GM11168 (cell line): Measurements from ENCODE around the gene FOXN3.

Source experiments
- in situ Hi-C: fragments of 300-500 bp; cut with MboI; formaldehyde crosslinking; loops from one replicate; pipeline ENCODE4 v1.12.0; 2022; ENCODE audit warnings: low sequenced_read_pairs; ENCODE audit not compliant: unreplicated experiment

Gene FOXN3, protein sequence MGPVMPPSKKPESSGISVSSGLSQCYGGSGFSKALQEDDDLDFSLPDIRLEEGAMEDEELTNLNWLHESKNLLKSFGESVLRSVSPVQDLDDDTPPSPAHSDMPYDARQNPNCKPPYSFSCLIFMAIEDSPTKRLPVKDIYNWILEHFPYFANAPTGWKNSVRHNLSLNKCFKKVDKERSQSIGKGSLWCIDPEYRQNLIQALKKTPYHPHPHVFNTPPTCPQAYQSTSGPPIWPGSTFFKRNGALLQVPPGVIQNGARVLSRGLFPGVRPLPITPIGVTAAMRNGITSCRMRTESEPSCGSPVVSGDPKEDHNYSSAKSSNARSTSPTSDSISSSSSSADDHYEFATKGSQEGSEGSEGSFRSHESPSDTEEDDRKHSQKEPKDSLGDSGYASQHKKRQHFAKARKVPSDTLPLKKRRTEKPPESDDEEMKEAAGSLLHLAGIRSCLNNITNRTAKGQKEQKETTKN

GRCh38 chr14:89417091-89417464, at the start of gene FOXN3:
Gene FOXN3 (minus strand): TSS chr14:89417233. CDS start chr14:89412476, 4,757 bp downstream.
- in situ Hi-C loops, result loop anchor here (10.0 to 25.0 kb wide), 4 partner anchors 92 to 495 kb away; no protein-coding TSS in a partner anchor

GRCh38 chr14:89466484-89466883, 49.5 kb upstream of the FOXN3 start:
- in situ Hi-C loops, result no loop called here

GRCh38 chr14:89465876-89466275, 48.8 kb upstream of the FOXN3 start:
- in situ Hi-C loops, result no loop called here

GRCh38 chr14:89461256-89461655, 44.2 kb upstream of the FOXN3 start:
- in situ Hi-C loops, result no loop called here

- in situ Hi-C loops, result no loop called here
Measured at GRCh38 chr14:89458713-89459420, 41.8 kb upstream of the FOXN3 start.

GRCh38 chr14:89457007-89457406, 40.0 kb upstream of the FOXN3 start:
- in situ Hi-C loops, result no loop called here

- in situ Hi-C loops, result no loop called here
Measured at GRCh38 chr14:89455412-89455811, 38.4 kb upstream of the FOXN3 start.

- in situ Hi-C loops, result no loop called here
Measured at GRCh38 chr14:89454996-89455395, 38.0 kb upstream of the FOXN3 start.

- in situ Hi-C loops, result no loop called here
Measured at GRCh38 chr14:89452281-89452680, 35.2 kb upstream of the FOXN3 start.

- in situ Hi-C loops, result no loop called here
Measured at GRCh38 chr14:89451229-89451628, 34.2 kb upstream of the FOXN3 start.

GRCh38 chr14:89447182-89447944, 30.3 kb upstream of the FOXN3 start:
- in situ Hi-C loops, result no loop called here

DNA sequence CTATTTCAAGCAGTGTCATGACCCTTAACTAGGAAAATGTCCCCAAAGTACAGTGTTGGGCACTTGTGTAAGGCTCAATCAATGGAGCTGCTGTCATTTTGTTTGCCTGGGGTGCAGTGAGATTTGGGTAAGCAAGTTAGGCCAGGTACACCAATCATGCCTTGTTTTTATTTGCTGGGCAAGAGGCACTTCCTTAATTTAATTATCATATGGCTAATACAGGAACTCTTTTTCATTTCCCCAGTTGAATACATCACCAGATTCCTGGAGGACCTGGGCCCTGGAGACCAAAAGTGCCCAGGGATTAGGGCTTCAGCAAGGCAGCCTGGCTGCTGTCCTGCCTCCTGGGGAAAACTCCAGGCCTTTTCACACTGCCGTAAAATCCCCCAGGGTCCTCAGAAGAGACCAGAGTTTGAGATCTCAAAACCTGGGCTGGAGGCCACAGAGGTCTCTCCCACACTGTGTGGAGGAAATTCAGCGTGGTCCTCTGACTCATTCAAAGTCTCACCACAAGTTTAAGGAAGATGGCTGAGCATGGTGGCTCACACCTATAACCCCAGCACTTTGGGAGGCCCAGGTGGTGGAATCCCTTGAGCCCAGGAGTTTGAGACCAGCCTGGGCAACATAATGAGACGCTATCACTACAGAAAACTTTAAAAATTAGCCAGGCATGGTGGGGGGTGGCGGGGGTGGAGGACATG, 28.4 kb upstream of the FOXN3 start:
- in situ Hi-C loops, result no loop called here

DNA sequence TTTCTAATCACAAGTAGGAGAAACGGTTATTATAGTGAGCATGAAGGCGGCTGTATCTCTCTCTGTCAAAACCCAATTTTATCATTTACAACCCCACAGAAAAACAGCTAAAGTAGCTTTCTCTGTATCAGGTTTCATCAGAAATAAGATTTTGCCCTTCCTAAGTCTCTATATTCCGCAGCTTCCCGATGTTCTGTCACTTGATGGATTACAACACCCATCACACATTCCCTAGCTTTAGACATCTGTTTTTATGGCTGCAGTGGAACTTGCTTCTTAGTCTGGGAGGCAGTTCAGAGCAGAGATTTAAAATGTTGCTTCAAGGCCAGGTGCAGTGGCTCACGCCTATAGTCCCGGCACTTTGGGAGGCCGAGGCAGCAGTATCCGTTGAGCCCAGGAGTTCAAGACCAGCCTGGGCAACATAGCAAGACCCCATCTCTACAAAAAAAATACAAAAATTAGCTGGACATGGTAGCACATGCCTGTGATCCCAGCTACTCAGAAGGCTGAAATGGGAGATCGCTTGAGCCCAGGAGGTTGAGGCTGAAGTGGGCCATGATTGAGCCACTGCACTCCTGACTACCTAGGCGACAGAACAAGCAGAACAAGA, 27.6 kb upstream of the FOXN3 start:
- in situ Hi-C loops, result no loop called here

DNA sequence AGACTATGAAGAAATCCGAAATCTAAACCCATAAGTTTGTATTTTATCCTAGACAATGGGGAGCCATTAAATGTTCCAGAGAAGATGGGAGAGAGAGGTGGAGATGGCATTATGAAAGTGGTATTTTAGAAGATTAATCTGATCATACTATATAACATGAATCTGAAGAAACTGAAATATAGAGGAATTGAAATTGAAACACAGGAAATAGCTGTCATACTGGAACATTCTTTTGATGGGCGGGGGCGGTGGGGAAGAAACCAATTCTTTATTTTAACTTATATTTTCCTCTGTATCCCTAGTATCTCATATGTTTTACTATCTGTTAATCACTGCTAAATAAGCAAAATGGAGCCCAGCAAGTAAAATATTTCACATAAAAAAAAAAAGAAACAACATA, 27.0 kb upstream of the FOXN3 start:
- in situ Hi-C loops, result no loop called here

DNA sequence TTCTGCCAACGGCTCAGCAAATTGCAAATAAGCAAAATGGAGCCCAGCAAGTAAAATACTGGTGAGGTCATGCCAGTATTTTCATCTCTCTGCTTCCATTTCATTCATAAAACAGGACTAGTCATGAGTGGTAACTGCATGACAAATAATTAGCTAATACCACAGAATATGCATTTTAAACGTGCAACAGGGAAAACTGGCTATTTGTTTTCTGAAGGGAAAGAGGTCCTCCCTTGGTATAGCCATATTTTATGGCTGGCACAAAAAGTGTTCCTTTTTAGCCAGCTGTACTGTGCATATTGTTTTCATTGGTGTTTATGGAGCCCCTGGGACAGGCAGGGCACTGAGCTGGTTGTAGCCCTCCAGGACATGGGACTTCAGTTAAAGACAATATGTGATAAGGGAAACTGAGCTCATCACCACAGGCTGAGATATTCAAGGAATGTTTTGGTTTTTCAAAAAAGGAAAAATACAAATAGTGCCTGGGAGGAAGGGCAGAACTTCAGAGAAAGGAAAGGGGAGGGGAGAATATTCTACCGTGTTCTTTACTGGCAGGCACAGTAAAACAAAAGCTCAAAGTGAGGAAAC, 26.1 kb upstream of the FOXN3 start:
- in situ Hi-C loops, result no loop called here

DNA sequence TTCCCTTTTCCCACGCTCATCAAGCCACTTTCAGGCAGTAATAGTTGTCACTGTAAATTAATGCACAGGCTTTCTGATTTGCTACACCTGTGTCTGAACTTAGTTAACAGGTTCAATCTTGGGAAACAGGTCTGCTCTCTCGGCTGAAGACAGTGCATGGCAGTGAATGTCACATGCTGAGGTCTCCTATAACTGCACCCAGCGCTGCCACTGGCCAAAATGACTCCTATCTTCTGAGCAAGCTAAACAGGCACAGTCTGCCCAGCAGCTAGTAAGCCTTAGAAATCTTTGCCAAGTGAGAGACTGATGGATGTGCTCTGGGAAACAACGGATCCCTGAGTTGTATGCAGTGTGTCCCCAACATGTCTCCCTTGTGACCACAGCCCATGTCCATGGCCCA, 25.2 kb upstream of the FOXN3 start:
- in situ Hi-C loops, result no loop called here

- in situ Hi-C loops, result no loop called here
Measured at GRCh38 chr14:89440986-89441909, 24.2 kb upstream of the FOXN3 start.

DNA sequence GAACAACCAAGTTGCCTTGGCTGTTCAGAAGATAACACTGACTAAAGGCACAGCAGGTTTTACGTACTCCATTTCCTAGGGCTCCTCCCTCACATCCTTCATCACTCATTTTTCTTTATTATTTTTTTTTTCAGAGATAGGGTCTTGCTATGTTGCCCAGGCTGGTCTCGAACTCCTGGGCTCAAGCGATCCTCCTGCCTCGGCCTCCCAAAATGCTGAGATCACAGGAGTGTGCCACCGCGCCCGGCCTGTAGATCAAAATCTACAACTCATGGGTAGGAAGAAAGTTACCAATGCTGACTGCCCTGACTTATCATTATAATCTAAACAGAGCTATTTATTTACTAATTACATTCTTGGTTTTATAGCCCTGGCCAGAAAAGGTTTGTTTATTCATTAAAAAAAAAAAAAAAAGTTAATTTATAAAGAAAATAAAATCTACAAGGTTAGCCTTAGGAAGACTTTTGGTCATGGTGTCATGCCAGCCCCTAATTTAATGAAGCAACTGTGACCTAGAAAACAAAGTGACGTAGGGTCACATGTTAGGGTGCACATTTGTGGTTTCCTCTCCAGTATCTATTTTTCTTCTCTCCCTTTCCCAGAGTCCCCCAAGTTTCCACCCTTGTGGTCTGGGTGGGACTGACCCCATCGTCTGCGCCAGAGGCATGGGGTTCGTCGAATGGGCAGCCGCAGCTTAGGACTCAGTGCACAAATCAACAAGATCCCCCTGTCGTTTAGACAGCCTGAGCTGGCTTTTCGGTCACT, 19.0 kb upstream of the FOXN3 start:
- in situ Hi-C loops, result no loop called here
